HepG2 (cell line): ENCODE data around the gene DPF1.

Experiments
- IRF9 ChIP-seq: sonication (generic); formaldehyde crosslinking; IDR thresholded peaks from 2 replicates; pipeline ENCODE4 v1.8.0; 2022; ENCODE audit warnings: missing genetic modification reagents, mild to moderate bottlenecking, borderline replicate concordance
- MAFF ChIP-seq: IDR thresholded peaks from 2 replicates; pipeline ENCODE4 v1.6.1; 2011; ENCODE audit warnings: low read depth, low read length, improper control_type of control experiment
- REL ChIP-seq: sonication (generic); formaldehyde crosslinking; conservative IDR thresholded peaks from 2 replicates; pipeline ENCODE4 v1.8.0; 2022; ENCODE audit warnings: mild to moderate bottlenecking, missing genetic modification reagents, moderate library complexity
- TCF7L2 ChIP-seq: IDR thresholded peaks from 2 replicates; pipeline ENCODE4 v1.6.1; 2011; ENCODE audit warnings: mild to moderate bottlenecking, low read depth, low read length, moderate library complexity
- ZNF232 ChIP-seq: sonication (generic); formaldehyde crosslinking; IDR thresholded peaks from 2 replicates; pipeline ENCODE4 v1.4.0; 2020; ENCODE audit warnings: missing genetic modification reagents, borderline replicate concordance

- TF ChIP-seq REL (CRISPR knock-in tag) (no peak), ZNF232 (CRISPR knock-in tag) (no peak), TCF7L2 (no peak), IRF9 (CRISPR knock-in tag) (no peak), MAFF (no peak)
These were observed 40.6 kb downstream of the DPF1 start for GRCh38 chr19:38183251-38183897.
